Amniotic epithelial cell (primary cell): Measurements from ENCODE around the gene RGS6.

Experiments used
- DNase-seq: peaks from one replicate; pipeline ENCODE4 v3.0.0-alpha.2; 2010; ENCODE audit warnings: low read depth

Gene RGS6

GRCh38 chr14:72164420-72165228, 232.4 kb downstream of the RGS6 start:
- no peak for DNase-seq

GRCh38 chr14:72165229-72165698, 233.0 kb downstream of the RGS6 start:
- DNase-seq = no peak

GRCh38 chr14:72169521-72169920, 237.3 kb downstream of the RGS6 start:
- DNase-seq = no peak

- no peak for DNase-seq
Measured at GRCh38 chr14:72172049-72172448, 239.8 kb downstream of the RGS6 start.

GRCh38 chr14:72172597-72172996, 240.4 kb downstream of the RGS6 start:
- no peak for DNase-seq

- DNase-seq = no peak
Measured at GRCh38 chr14:72173038-72173720, 240.9 kb downstream of the RGS6 start.

- no peak for DNase-seq
Measured at GRCh38 chr14:72177251-72177650, 245.0 kb downstream of the RGS6 start.

GRCh38 chr14:72178517-72178916, 246.3 kb downstream of the RGS6 start:
- DNase-seq = no peak

- no peak for DNase-seq
Measured at GRCh38 chr14:72182708-72183432, 250.6 kb downstream of the RGS6 start.

- no peak for DNase-seq
Measured at GRCh38 chr14:72183631-72184030, 251.4 kb downstream of the RGS6 start.

GRCh38 chr14:72186523-72186922, 254.3 kb downstream of the RGS6 start:
- no peak for DNase-seq

GRCh38 chr14:72196237-72197015, 264.2 kb downstream of the RGS6 start:
- no peak for DNase-seq

- no peak for DNase-seq
Measured at GRCh38 chr14:72201645-72202044, 269.4 kb downstream of the RGS6 start.

- no peak for DNase-seq
Measured at GRCh38 chr14:72213424-72213823, 281.2 kb downstream of the RGS6 start.

- DNase-seq = no peak
Measured at GRCh38 chr14:72215080-72215479, 282.9 kb downstream of the RGS6 start.

- DNase-seq = no peak
Measured at GRCh38 chr14:72217135-72217534, 284.9 kb downstream of the RGS6 start.

- DNase-seq = no peak
Measured at GRCh38 chr14:72222046-72222445, 289.8 kb downstream of the RGS6 start.

GRCh38 chr14:72236629-72237028, 304.4 kb downstream of the RGS6 start:
- no peak for DNase-seq

- DNase-seq = no peak
Measured at GRCh38 chr14:72237722-72238666, 305.8 kb downstream of the RGS6 start.
